MM.1S (cell line): Measurements from ENCODE around the gene CORO2A.

Experiments used
- DNase-seq: peaks from one replicate; pipeline ENCODE4 v3.0.0-alpha.2; 2015
- H2AFZ ChIP-seq: fragments of 300-600 bp; sonication (generic); 2 replicates; pipeline ENCODE4 v1.6.0; 2016; ENCODE audit warnings: antibody characterized with exemption, low read length
- H3F3A ChIP-seq: fragments of 300-600 bp; sonication (generic); 2 replicates; pipeline ENCODE4 v1.6.1; 2016; ENCODE audit warnings: mild to moderate bottlenecking, antibody characterized with exemption, low read length, moderate library complexity, mixed read lengths; ENCODE audit not compliant: insufficient read depth
- H3K27ac ChIP-seq: fragments of 300-600 bp; sonication (generic); 2 replicates; pipeline ENCODE4 v1.5.1; 2016; ENCODE audit warnings: mild to moderate bottlenecking, low read length
- H3K27me3 ChIP-seq: fragments of 300-600 bp; sonication (generic); replicated peaks from 2 replicates; pipeline ENCODE4 v1.6.0; 2016; ENCODE audit warnings: low read length; ENCODE audit not compliant: insufficient read depth
- H3K36me3 ChIP-seq: fragments of 300-600 bp; sonication (generic); replicated peaks from 2 replicates; pipeline ENCODE4 v1.6.1; 2016; ENCODE audit warnings: mild to moderate bottlenecking, low read length, mixed read lengths; ENCODE audit not compliant: insufficient read depth
- H3K4me1 ChIP-seq: fragments of 300-600 bp; sonication (generic); 2 replicates; pipeline ENCODE4 v1.6.1; 2016; ENCODE audit warnings: low read length, mixed read lengths
- H3K4me2 ChIP-seq: fragments of 300-600 bp; sonication (generic); 2 replicates; pipeline ENCODE4 v1.6.0; 2016; ENCODE audit warnings: low read depth, low read length
- H3K4me3 ChIP-seq: fragments of 300-600 bp; sonication (generic); 2 replicates; pipeline ENCODE4 v1.5.1; 2016; ENCODE audit warnings: low read length, mixed read lengths
- H3K79me2 ChIP-seq: fragments of 300-600 bp; sonication (generic); 2 replicates; pipeline ENCODE4 v1.6.1; 2016; ENCODE audit warnings: mixed run types, low read length, mixed read lengths
- H3K9ac ChIP-seq: fragments of 300-600 bp; sonication (generic); 2 replicates; pipeline ENCODE4 v1.6.1; 2016; ENCODE audit warnings: low read length, mixed read lengths
- H3K9me2 ChIP-seq: fragments of 300-600 bp; sonication (generic); replicated peaks from 2 replicates; pipeline ENCODE4 v1.6.1; 2016; ENCODE audit warnings: mild to moderate bottlenecking, low read length, mixed read lengths; ENCODE audit not compliant: insufficient read depth
- H3K9me3 ChIP-seq: fragments of 300-600 bp; sonication (generic); replicated peaks from 2 replicates; pipeline ENCODE4 v1.6.1; 2016; ENCODE audit warnings: mild to moderate bottlenecking, low read length, mixed read lengths; ENCODE audit not compliant: insufficient read depth
- H4K20me1 ChIP-seq: fragments of 300-600 bp; sonication (generic); 2 replicates; pipeline ENCODE4 v1.6.1; 2016; ENCODE audit warnings: mild to moderate bottlenecking, low read length, moderate library complexity, mixed read lengths; ENCODE audit not compliant: insufficient read depth
- CTCF ChIP-seq: fragments of 300-600 bp; sonication (generic); IDR thresholded peaks from 2 replicates; pipeline ENCODE4 v1.5.1; 2016; ENCODE audit warnings: antibody characterized with exemption, low read length, mixed read lengths
- EZH2 ChIP-seq: fragments of 300-600 bp; sonication (generic); optimal IDR thresholded peaks from 2 replicates; pipeline ENCODE3; 2017; ENCODE audit warnings: low read depth, mild to moderate bottlenecking, antibody characterized with exemption, low read length, mixed read lengths
- EZH2phosphoT487 ChIP-seq: fragments of 300-600 bp; sonication (generic); IDR thresholded peaks from 2 replicates; pipeline ENCODE4 v1.6.1; 2018; ENCODE audit warnings: antibody characterized with exemption, low read length

The CORO2A gene

DNA sequence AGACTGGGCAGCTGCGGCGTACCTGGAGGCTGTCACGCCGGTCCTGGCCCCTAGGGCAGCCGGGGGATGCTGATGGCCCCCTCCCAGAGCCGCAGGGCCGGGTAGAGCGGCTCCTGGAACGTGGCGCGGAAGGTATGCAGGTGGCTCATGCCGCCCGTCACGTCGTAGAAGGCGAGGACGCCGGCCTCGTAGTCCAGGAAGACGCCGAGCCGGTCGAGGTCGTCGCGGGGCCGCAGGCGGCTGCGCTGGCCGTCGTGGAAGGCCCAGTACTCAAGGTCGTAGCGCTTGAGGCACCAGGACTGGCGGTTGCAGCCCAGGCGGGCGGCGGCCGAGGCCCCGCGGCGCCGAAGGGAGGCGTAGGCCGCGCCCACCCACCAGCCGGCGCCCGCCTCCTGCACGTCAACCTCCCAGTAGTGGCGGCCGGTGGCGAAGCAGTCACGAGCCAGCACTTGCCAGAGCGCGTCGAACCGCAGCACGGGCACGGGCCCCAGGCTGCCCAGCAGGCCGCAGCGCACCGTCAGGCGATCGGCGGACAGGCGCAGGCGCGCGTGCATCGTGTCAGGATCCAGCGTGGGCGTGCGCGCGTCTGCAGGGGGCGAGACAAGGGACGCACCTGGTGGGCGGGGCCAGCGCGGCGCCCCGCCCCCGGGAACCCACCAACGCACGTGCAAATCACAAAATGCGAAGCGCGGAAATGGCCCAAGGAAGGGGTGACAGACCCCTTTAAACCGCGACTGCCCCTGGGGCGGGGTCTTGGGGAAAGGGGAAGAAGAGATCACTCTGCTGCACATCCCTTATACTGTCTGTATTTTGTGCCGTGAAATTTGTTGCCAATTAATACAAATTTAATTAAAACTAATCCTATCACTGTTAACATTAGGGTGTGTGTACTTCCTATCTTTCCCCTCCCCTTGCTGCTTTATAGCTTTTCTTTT, 104.8 kb downstream of the CORO2A start:
- H3K27me3 ChIP-seq = no peaks in the 10 kb centered on the region
- peaks cover 4% of the 10 kb centered on the region for H3K36me3 ChIP-seq
- H3K9me2 ChIP-seq = no peaks in the 10 kb centered on the region
- no peak overlapping the region for H3K27ac ChIP-seq
- no peak overlapping the region for H3K4me2 ChIP-seq
- no peak for DNase-seq
- H3K79me2 ChIP-seq = no peaks in the 10 kb centered on the region
- H3F3A ChIP-seq = no peaks in the 10 kb centered on the region
- no peaks in the 10 kb centered on the region for H3K9me3 ChIP-seq
- H3K4me1 ChIP-seq = no peaks in the 10 kb centered on the region
- no peak overlapping the region for H3K9ac ChIP-seq
- H4K20me1 ChIP-seq = no peaks in the 10 kb centered on the region
- H3K4me3 ChIP-seq = no peak overlapping the region
- H2AFZ ChIP-seq = no peak overlapping the region
- no peak for TF ChIP-seq CTCF
- no peak for TF ChIP-seq EZH2phosphoT487
- TF ChIP-seq EZH2 = no peak

DNA sequence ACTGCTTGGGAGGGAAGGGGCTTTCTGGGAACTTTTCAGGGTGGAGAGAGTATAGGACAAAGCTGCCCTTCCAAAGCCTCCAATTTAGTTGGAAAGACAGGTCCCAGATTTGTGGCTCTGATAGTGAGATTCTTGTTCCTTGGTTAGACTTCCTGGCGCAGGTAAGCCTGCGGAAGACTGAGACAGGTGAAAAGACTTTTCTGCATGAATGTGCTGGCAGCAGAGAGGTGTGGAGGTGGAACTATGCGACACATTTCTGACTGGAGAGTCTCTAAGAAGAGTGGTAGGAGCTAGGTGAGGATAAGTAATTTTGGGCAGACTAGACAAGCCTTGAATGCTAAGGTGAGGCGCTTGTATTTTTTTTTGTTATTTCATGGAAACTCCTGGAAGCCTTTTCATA, 106.0 kb downstream of the CORO2A start:
- H3K4me2 ChIP-seq = no peak overlapping the region
- no peak for DNase-seq
- H3K9me2 ChIP-seq = no peaks in the 10 kb centered on the region
- no peaks in the 10 kb centered on the region for H3K9me3 ChIP-seq
- no peaks in the 10 kb centered on the region for H3K27me3 ChIP-seq
- peaks cover 7% of the 10 kb centered on the region for H3K36me3 ChIP-seq
- H3K9ac ChIP-seq = no peak overlapping the region
- no peaks in the 10 kb centered on the region for H3K4me1 ChIP-seq
- no peaks in the 10 kb centered on the region for H4K20me1 ChIP-seq
- H2AFZ ChIP-seq = no peak overlapping the region
- no peaks in the 10 kb centered on the region for H3K79me2 ChIP-seq
- TF ChIP-seq EZH2phosphoT487 (no peak), EZH2 (no peak), CTCF (no peak)
- no peaks in the 10 kb centered on the region for H3F3A ChIP-seq
- H3K4me3 ChIP-seq = no peak overlapping the region
- no peak overlapping the region for H3K27ac ChIP-seq

DNA sequence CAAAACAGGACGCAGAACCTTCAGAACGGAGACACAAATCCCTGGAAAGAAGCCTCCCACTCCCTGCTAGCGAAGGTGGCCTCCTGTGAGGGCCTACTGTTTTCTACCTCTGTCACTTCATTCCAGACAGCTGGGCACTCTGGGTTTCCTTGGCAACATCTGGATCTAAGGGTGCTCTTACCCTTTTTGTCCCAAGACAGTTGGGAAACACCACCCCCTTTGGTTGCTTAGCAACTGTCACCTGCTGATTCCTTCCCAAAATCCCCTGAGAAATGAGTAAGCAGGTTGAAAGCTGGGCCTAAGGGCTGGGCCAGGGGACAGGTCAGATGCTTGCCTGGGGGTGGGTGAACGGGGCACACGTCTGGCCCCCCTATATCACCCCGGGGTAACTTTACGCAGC, 106.5 kb downstream of the CORO2A start:
- no peak overlapping the region for H3K9ac ChIP-seq
- no peaks in the 10 kb centered on the region for H3K79me2 ChIP-seq
- no peaks in the 10 kb centered on the region for H3K27me3 ChIP-seq
- no peaks in the 10 kb centered on the region for H4K20me1 ChIP-seq
- H3K4me1 ChIP-seq = no peaks in the 10 kb centered on the region
- H3F3A ChIP-seq = no peaks in the 10 kb centered on the region
- no peaks in the 10 kb centered on the region for H3K9me3 ChIP-seq
- H3K9me2 ChIP-seq = no peaks in the 10 kb centered on the region
- no peak overlapping the region for H3K4me2 ChIP-seq
- H3K36me3 ChIP-seq = peaks cover 7% of the 10 kb centered on the region
- H3K4me3 ChIP-seq = no peak overlapping the region
- no peak overlapping the region for H2AFZ ChIP-seq
- DNase-seq = no peak
- no peak overlapping the region for H3K27ac ChIP-seq
- no peak for TF ChIP-seq EZH2
- no peak for TF ChIP-seq CTCF
- TF ChIP-seq EZH2phosphoT487 = no peak
